ENCODE data around the gene CPLX3. TPM values are rescaled to one million over a fixed set of nuclear protein-coding genes. Genes with fewer than 3 reads are reported as not detected.

Gene CPLX3
- total RNA-seq, 1 experiment from 2014 or later: not detected

DNA sequence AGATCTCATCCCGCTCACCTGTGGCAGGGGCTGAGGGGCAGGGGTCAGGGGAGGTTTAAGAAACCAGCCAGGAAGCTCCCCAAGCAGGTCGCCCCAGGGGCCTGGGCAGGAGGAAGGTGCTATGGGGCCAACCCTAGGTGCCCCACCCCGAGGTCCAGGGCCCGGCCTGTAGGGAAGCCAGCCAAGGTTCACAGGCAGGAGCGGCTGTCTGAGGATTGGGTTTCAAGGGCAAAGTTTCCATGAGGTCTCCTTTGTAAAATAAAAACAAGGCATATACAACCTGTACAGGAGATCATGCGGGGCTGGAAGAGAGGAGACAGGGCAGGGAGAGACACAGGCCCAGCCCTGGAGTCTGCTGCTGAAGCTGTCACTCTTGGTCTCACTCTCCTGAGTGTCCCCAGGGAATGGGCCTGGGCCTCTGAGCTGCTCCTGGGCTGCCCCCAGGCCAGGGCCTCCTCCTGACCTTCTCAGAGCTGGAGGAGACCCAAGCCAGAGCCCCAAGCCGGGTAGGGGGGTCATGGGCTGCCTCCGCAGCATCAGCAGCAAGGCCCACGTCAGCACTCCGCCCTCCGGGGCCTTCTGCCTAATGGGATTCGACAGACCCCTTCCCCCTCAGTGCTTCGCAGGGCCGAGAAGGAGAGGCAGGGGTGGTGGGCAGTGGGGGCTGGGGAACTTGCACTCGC is 5.5 kb downstream of the CPLX3 start:
- Mint-ChIP-seq H3K27ac (no peak overlapping the region; a peak in 1 of 7 replicates), H3K27me3 (ENCODE audit: low read depth) (peaks cover 32% of the 10 kb centered on the region), H3K4me1 (peaks cover 6 to 24% of the 10 kb centered on the region in 2 experiments; a peak in 3 of 4 replicates), H3K36me3 (ENCODE audit: insufficient read depth in 1 of 3, low read depth in 3 of 3) (peaks cover 0 to 17% (median 10%) of the 10 kb centered on the region in 3 experiments; a peak in 5 of 7 replicates), H3K9me3 (no peaks in the 10 kb centered on the region), H3K4me3 (no peak overlapping the region)
- Histone ChIP-seq H2BK15ac (ENCODE audit: low read depth, low read length) (no peak overlapping the region), H3K23ac (ENCODE audit: insufficient read length, low read depth, low read length) (no peak overlapping the region), H2AFZ (ENCODE audit: low read length) (no peak overlapping the region), H3T11ph (ENCODE audit: low read length) (no peak overlapping the region), H2BK120ac (ENCODE audit: low read depth, low read length, poor library complexity, severe bottlenecking) (no peak overlapping the region), H2BK20ac (ENCODE audit: low read depth, low read length, poor library complexity, severe bottlenecking) (no peak overlapping the region), H2AK5ac (ENCODE audit: insufficient read length, low read length) (no peak overlapping the region), H3K4ac (ENCODE audit: low read depth, low read length) (no peak overlapping the region), H3K4me2 (ENCODE audit: insufficient read depth, insufficient read length, low read length) (no peak overlapping the region), H2BK12ac (ENCODE audit: insufficient read length, low read depth, low read length) (no peak overlapping the region), H3K9ac (ENCODE audit: extremely low read depth, insufficient read length, low read length) (no peak overlapping the region), H3K14ac (ENCODE audit: insufficient read depth, low read length) (no peak overlapping the region), H3K56ac (ENCODE audit: insufficient read length, low read depth, low read length) (no peak overlapping the region), H3K18ac (ENCODE audit: insufficient read length, low read depth, low read length) (no peak overlapping the region), H3K79me2 (ENCODE audit: insufficient read depth, low read length) (no peaks in the 10 kb centered on the region), H3K23me2 (ENCODE audit: insufficient read length, low read depth, low read length, poor library complexity, severe bottlenecking) (no peaks in the 10 kb centered on the region), H4K20me1 (ENCODE audit: control insufficient read depth, insufficient read depth, insufficient read length) (no peaks in the 10 kb centered on the region), H4K91ac (ENCODE audit: insufficient read length, low read depth, low read length) (no peak overlapping the region), H3K79me1 (ENCODE audit: insufficient read depth, low read depth, low read length, poor library complexity, severe bottlenecking) (no peaks in the 10 kb centered on the region), H2BK5ac (ENCODE audit: insufficient read length, low read length) (no peak overlapping the region), H3K27ac (ENCODE audit: insufficient read length, low read depth, low read length) (no peak overlapping the region), H3K4me1 (ENCODE audit: insufficient read depth, low read length) (no peaks in the 10 kb centered on the region), H4K5ac (ENCODE audit: insufficient read length, low read depth, low read length) (no peak overlapping the region), H3K9me3 (ENCODE audit: control insufficient read depth, low read depth, low read length) (no peaks in the 10 kb centered on the region), H3K27me3 (ENCODE audit: insufficient read depth, low read length) (peaks cover 5% of the 10 kb centered on the region; the same call in 1 of the 2 replicates), H4K8ac (replicated peaks; ENCODE audit: insufficient read length, low read depth, low read length) (no peak overlapping the region)
- no CpG with 5 or more reads among the region's 15 CpGs for WGBS (ENCODE audit: extremely low coverage, insufficient read length, low lambda C conversion rate)
- no peak for DNase-seq
- TF ChIP-seq, protein P1, sequence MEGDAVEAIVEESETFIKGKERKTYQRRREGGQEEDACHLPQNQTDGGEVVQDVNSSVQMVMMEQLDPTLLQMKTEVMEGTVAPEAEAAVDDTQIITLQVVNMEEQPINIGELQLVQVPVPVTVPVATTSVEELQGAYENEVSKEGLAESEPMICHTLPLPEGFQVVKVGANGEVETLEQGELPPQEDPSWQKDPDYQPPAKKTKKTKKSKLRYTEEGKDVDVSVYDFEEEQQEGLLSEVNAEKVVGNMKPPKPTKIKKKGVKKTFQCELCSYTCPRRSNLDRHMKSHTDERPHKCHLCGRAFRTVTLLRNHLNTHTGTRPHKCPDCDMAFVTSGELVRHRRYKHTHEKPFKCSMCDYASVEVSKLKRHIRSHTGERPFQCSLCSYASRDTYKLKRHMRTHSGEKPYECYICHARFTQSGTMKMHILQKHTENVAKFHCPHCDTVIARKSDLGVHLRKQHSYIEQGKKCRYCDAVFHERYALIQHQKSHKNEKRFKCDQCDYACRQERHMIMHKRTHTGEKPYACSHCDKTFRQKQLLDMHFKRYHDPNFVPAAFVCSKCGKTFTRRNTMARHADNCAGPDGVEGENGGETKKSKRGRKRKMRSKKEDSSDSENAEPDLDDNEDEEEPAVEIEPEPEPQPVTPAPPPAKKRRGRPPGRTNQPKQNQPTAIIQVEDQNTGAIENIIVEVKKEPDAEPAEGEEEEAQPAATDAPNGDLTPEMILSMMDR (conservative IDR thresholded peaks at IDR 0.05): no peak

Data from H9 (cell line).